GM12873 (cell line): Measurements from ENCODE around the gene RAD51B.

Experiments
- TF ChIP-seq, protein P1 (sequence below): IDR thresholded peaks from 2 replicates; pipeline ENCODE4 v1.5.1; 2012; ENCODE audit warnings: low read depth, mild to moderate bottlenecking, moderate library complexity, low read length, control low read depth; ENCODE audit not compliant: insufficient read depth; ENCODE audit errors: missing control alignments

RAD51B gene

GRCh38 chr14:68346556-68347343, 527.2 kb downstream of the RAD51B start:
- TF ChIP-seq, protein P1, sequence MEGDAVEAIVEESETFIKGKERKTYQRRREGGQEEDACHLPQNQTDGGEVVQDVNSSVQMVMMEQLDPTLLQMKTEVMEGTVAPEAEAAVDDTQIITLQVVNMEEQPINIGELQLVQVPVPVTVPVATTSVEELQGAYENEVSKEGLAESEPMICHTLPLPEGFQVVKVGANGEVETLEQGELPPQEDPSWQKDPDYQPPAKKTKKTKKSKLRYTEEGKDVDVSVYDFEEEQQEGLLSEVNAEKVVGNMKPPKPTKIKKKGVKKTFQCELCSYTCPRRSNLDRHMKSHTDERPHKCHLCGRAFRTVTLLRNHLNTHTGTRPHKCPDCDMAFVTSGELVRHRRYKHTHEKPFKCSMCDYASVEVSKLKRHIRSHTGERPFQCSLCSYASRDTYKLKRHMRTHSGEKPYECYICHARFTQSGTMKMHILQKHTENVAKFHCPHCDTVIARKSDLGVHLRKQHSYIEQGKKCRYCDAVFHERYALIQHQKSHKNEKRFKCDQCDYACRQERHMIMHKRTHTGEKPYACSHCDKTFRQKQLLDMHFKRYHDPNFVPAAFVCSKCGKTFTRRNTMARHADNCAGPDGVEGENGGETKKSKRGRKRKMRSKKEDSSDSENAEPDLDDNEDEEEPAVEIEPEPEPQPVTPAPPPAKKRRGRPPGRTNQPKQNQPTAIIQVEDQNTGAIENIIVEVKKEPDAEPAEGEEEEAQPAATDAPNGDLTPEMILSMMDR = no peak

GRCh38 chr14:68349900-68350629, 530.5 kb downstream of the RAD51B start:
- TF ChIP-seq, protein P1 = no peak

DNA sequence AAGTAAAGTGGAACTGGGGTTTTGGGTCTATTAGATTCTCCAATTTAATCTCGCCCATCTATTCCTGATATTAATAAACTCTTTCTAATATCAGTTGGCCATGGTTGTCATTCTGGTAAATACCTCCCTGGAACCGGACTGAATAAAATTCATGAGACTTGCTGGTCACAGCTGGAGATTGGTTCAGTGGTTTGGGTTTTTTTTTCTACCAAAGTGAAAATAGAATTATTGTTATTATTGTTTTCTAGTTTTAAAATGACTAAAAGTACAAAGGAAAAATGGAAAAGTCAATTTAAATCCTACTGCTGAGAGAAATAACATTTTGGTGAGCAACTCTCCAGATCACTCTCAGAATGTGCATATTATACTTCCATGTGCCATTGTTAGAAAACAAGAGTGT, 535.8 kb downstream of the RAD51B start:
- TF ChIP-seq, protein P1 = no peak

- TF ChIP-seq, protein P1 = no peak
These were observed 538.2 kb downstream of the RAD51B start for GRCh38 chr14:68357777-68358176.

DNA sequence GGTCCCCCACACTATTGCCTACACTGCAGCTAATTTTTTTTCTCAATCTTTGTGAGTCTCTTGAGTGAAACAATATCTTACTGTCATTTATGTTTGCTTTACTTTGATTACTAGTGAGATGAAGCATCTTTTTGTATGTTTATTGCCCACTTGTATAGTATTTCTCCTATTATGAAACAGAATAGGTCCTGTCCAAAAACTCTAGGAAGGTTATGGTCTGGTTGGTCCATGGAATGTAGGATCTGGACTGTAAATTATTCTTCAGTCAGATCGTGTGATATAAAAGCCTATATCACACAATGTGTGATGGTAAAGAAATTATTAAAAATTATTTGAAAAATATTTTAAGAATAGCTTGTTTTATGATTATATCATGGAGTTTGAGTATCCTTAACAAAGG, 538.9 kb downstream of the RAD51B start:
- TF ChIP-seq, protein P1 = no peak

- TF ChIP-seq, protein P1 = no peak
These were observed 539.6 kb downstream of the RAD51B start for GRCh38 chr14:68359022-68359836.
